GM20000 (cell line): ENCODE measurements around the gene IL1RL1.

ENCODE experiments used
- DNase-seq: peaks from one replicate; pipeline ENCODE4 v3.0.0; 2012; ENCODE audit warnings: low spot score
- TF ChIP-seq, protein P1 (sequence below): IDR thresholded peaks from 2 replicates; pipeline ENCODE4 v1.5.1; 2012; ENCODE audit warnings: mild to moderate bottlenecking, control low read depth; ENCODE audit errors: extremely low read depth, missing control alignments

IL1RL1 gene

DNA sequence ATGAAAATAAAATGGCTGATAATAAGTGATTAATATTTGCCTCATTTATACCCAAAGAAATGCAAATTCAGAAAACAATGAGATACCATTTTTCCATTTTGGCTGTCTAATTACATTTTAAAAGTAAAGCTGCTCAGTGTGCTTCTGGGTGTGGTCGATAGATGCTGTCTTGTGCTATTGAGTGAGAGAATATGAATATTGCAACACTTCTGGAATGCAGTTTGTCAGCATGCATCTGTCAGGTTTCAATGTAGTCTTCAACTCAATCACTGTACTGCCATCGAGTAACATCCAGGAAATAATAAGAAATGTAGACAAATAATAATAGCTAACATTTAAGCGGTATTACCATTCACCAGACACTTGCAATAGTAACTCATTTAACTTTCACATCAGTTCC, 48.2 kb downstream of the IL1RL1 start:
- DNase-seq: no peak
- TF ChIP-seq, protein P1, sequence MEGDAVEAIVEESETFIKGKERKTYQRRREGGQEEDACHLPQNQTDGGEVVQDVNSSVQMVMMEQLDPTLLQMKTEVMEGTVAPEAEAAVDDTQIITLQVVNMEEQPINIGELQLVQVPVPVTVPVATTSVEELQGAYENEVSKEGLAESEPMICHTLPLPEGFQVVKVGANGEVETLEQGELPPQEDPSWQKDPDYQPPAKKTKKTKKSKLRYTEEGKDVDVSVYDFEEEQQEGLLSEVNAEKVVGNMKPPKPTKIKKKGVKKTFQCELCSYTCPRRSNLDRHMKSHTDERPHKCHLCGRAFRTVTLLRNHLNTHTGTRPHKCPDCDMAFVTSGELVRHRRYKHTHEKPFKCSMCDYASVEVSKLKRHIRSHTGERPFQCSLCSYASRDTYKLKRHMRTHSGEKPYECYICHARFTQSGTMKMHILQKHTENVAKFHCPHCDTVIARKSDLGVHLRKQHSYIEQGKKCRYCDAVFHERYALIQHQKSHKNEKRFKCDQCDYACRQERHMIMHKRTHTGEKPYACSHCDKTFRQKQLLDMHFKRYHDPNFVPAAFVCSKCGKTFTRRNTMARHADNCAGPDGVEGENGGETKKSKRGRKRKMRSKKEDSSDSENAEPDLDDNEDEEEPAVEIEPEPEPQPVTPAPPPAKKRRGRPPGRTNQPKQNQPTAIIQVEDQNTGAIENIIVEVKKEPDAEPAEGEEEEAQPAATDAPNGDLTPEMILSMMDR: no peak

GRCh38 chr2:102361632-102362241, 50.4 kb downstream of the IL1RL1 start:
- no peak for DNase-seq
- TF ChIP-seq, protein P1: no peak

GRCh38 chr2:102365763-102366162, 54.4 kb downstream of the IL1RL1 start:
- TF ChIP-seq, protein P1: no peak
- no peak for DNase-seq

- DNase-seq: no peak
These were observed 55.2 kb downstream of the IL1RL1 start for GRCh38 chr2:102366406-102367112.

GRCh38 chr2:102367331-102367971, 56.1 kb downstream of the IL1RL1 start:
- TF ChIP-seq, protein P1: no peak
- DNase-seq: peak; percentile 44

More at GRCh38 chr2:102366406-102367112, 55.2 kb downstream of the IL1RL1 start:
- TF ChIP-seq, protein P1: no peak

DNA sequence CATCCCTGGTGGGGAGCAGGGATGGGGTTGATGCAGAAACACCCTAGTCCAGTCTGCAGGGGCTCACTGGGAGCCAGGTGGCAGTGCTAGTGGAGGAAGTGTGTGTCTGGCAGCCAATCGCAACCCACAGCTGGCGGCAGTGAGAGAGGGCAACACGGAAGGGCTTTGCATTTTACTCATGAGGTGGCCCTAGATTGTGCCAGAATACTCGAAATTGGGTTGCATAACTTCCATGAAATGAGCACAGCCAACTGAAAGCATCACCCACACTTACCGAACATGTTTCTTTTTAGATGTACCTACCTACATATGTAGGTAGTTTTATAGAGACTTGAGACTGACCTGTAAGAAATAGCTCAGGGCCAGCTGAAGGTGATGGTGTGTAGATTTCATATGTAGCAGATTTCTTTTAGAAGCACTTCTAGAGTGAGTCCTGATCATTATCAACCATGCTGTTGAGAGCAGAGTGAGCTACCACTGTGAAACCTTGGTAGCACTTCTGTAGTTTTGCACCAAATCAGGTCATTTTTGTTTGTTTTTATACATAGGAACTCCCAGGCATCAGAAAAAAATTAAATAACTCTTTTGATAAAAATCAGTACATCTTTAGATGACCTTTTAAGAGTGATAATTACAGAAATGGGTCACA, 57.2 kb downstream of the IL1RL1 start:
- no peak for DNase-seq

More for the DNA sequence above, 57.2 kb downstream of the IL1RL1 start:
- TF ChIP-seq, protein P1: no peak
